HCT116 (cell line): Measurements from ENCODE around the gene RNF41. TPM values are rescaled to one million over a fixed set of nuclear protein-coding genes. Genes with fewer than 3 reads are reported as not detected.

Experiments used
- ATAC-seq: fragments of 200-7000 bp; cut with Tn5 transposase; 2 replicates; pipeline ENCODE4 v1.9.1; 2020; ENCODE audit warnings: mild to moderate bottlenecking, moderate library complexity
- BruUV-seq: library from RNA; stranded (reverse); fragments of 400-500 nt; replicated peaks from 2 replicates; lab custom pipeline; 2021; lab: Mats Ljungman, UMichigan
- CTCF ChIA-PET: fragments of 300-600 bp; sonication (Branson Sonifier 250); formaldehyde crosslinking; loops from one replicate; lab custom pipeline; 2021; ENCODE audit warnings: antibody characterized with exemption; lab: Charles Lee
- POLR2A ChIA-PET: fragments of 300-600, 350-600 bp; sonication (Branson Sonifier 250); formaldehyde crosslinking; loops from one replicate; lab custom pipeline; 2021; ENCODE audit warnings: antibody characterized with exemption; lab: Charles Lee
- RAD21 ChIA-PET, 2 experiments: fragments of 300-600 bp; sonication (Branson Sonifier 250); formaldehyde crosslinking; loops; one replicate each; lab custom pipeline; 2023; ENCODE audit warnings: low total read pairs in 2 of 2; ENCODE audit not compliant: uncharacterized antibody in 2 of 2, unreplicated experiment in 2 of 2, low non-redundant PET in 1 of 2; lab: Charles Lee
- DNase-seq: peaks from one replicate; pipeline ENCODE4 v3.0.0-alpha.2; 2010; ENCODE audit warnings: low read depth, low spot score
- H2AFZ ChIP-seq: fragments of 200-600 bp; shearing (Covaris generic), sonication (generic); 2 replicates; pipeline ENCODE4 v1.6.1; 2017; ENCODE audit warnings: low read depth, mixed run types, mixed read lengths, antibody characterized with exemption, low read length; ENCODE audit not compliant: poor library complexity, severe bottlenecking
- H3K27ac ChIP-seq: 2 replicates; pipeline ENCODE4 v1.5.1; 2012; ENCODE audit warnings: low read depth, low read length
- H3K27me3 ChIP-seq: fragments of 200-600 bp; sonication (generic); 2 replicates; pipeline ENCODE4 v1.6.1; 2016; ENCODE audit warnings: mixed run types, low read length, mixed read lengths; ENCODE audit not compliant: insufficient read depth
- H3K36me3 ChIP-seq, 2 experiments: fragments of 200-500 bp in 1 of 2; fragments of 200-600 bp in 1 of 2; sonication (Bioruptor generic) in 1 of 2; sonication (generic) in 1 of 2; 2 replicates each; pipeline versions ENCODE4 v1.5.1 to v1.6.1; 2014 to 2016; ENCODE audit warnings: low read length in 2 of 2, inconsistent platforms in 1 of 2, mixed read lengths in 1 of 2, mixed run types in 1 of 2; ENCODE audit not compliant: insufficient read depth in 2 of 2, control insufficient read depth in 1 of 2
- H3K4me1 ChIP-seq, 2 experiments: fragments of 200-600 bp in 1 of 2; sonication (generic) in 1 of 2; 2 replicates each; pipeline versions ENCODE4 v1.5.1 to v1.6.1; 2012 to 2017; ENCODE audit warnings: low read length in 2 of 2, inconsistent platforms in 1 of 2, mild to moderate bottlenecking in 1 of 2, mixed read lengths in 1 of 2, mixed run types in 1 of 2, moderate library complexity in 1 of 2; ENCODE audit not compliant: insufficient read depth in 2 of 2, control insufficient read depth in 1 of 2
- H3K4me2 ChIP-seq: fragments of 200-600 bp; sonication (generic); 2 replicates; pipeline ENCODE4 v1.6.1; 2017; ENCODE audit warnings: mixed run types, low read length, mixed read lengths
- H3K4me3 ChIP-seq, 2 experiments: fragments of 200-600 bp in 1 of 2; sonication (generic) in 1 of 2; replicated peaks in 1 of 2; 2 replicates each; pipeline ENCODE4 v1.5.1; 2011 to 2016; ENCODE audit warnings: low read length in 2 of 2, control low read depth in 1 of 2, low read depth in 1 of 2, mild to moderate bottlenecking in 1 of 2, mixed read lengths in 1 of 2, mixed run types in 1 of 2
- H3K79me2 ChIP-seq: fragments of 200-600 bp; sonication (generic); 2 replicates; pipeline ENCODE4 v1.6.1; 2017; ENCODE audit warnings: mild to moderate bottlenecking, mixed run types, low read length, moderate library complexity, mixed read lengths; ENCODE audit not compliant: insufficient read depth
- H3K9ac ChIP-seq: fragments of 200-600 bp; sonication (generic); 2 replicates; pipeline ENCODE4 v1.6.1; 2016; ENCODE audit warnings: low read length, mixed read lengths
- H3K9me2 ChIP-seq: fragments of 200-600 bp; sonication (generic), shearing (Covaris generic); 2 replicates; pipeline ENCODE4 v1.6.1; 2017; ENCODE audit warnings: mixed run types, mild to moderate bottlenecking, moderate library complexity; ENCODE audit not compliant: insufficient read depth
- H3K9me3 ChIP-seq, 2 experiments: fragments of 200-500 bp in 1 of 2; fragments of 200-600 bp in 1 of 2; sonication (Bioruptor generic) in 1 of 2; sonication (generic) in 1 of 2; 2 replicates each; pipeline ENCODE4 v1.6.1; 2014 to 2017; ENCODE audit warnings: low read length in 2 of 2, mixed read lengths in 2 of 2, inconsistent platforms in 1 of 2, low read depth in 1 of 2, mild to moderate bottlenecking in 1 of 2, mixed run types in 1 of 2, moderate library complexity in 1 of 2; ENCODE audit not compliant: control insufficient read depth in 1 of 2, insufficient read depth in 1 of 2
- H4K20me1 ChIP-seq: fragments of 200-600 bp; sonication (generic), shearing (Covaris generic); 2 replicates; pipeline ENCODE4 v1.6.1; 2017; ENCODE audit warnings: mixed run types, mild to moderate bottlenecking, moderate library complexity; ENCODE audit not compliant: insufficient read depth
- CBX3 ChIP-seq: IDR thresholded peaks from 2 replicates; pipeline ENCODE4 v1.6.1; 2012; ENCODE audit warnings: low read depth
- CEBPB ChIP-seq: IDR thresholded peaks from 2 replicates; pipeline ENCODE4 v1.6.1; 2012; ENCODE audit warnings: low read depth
- FOSL1 ChIP-seq: IDR thresholded peaks from 2 replicates; pipeline ENCODE4 v1.6.1; 2012; ENCODE audit warnings: low read depth
- JUND ChIP-seq: IDR thresholded peaks from 2 replicates; pipeline ENCODE4 v1.6.1; 2012
- SIN3A ChIP-seq: IDR thresholded peaks from 2 replicates; pipeline ENCODE4 v1.6.1; 2012; ENCODE audit warnings: low read depth
- intact Hi-C: fragments of 100-400 bp; cut with micrococcal nuclease; formaldehyde crosslinking; loops from 2 replicates; pipeline ENCODE4 v1.10.0; 2022
- total RNA-seq: library from RNA; stranded (reverse); gene quantifications from one replicate; pipeline ENCODE4 v1.2.1, GENCODE V29; 2021; ENCODE audit not compliant: unreplicated experiment
- TF ChIP-seq, protein P1 (sequence below), 3 experiments: fragments of 200-600 bp in 1 of 3; sonication (generic) in 1 of 3; IDR thresholded peaks in 2 of 3; conservative IDR thresholded peaks in 1 of 3; 2 replicates each; pipeline ENCODE4 v1.5.1; 2012 to 2017; ENCODE audit warnings: low read depth in 2 of 3, low read length in 2 of 3, antibody characterized with exemption in 1 of 3, borderline replicate concordance in 1 of 3, control low read depth in 1 of 3, mild to moderate bottlenecking in 1 of 3, mixed read lengths in 1 of 3, mixed run types in 1 of 3, moderate library complexity in 1 of 3; ENCODE audit not compliant: insufficient read depth in 1 of 3
- TF ChIP-seq, protein P2 (sequence below): IDR thresholded peaks from 2 replicates; pipeline ENCODE4 v1.6.1; 2012; ENCODE audit warnings: low read depth
- TF ChIP-seq, protein P3 (sequence below): IDR thresholded peaks from 2 replicates; pipeline ENCODE4 v1.6.1; 2011; ENCODE audit warnings: mild to moderate bottlenecking, low read length, moderate library complexity; ENCODE audit not compliant: insufficient replicate concordance; ENCODE audit errors: extremely low read depth

Gene RNF41
- total RNA-seq, 1 experiment from 2014 or later = 40.6 TPM

DNA sequence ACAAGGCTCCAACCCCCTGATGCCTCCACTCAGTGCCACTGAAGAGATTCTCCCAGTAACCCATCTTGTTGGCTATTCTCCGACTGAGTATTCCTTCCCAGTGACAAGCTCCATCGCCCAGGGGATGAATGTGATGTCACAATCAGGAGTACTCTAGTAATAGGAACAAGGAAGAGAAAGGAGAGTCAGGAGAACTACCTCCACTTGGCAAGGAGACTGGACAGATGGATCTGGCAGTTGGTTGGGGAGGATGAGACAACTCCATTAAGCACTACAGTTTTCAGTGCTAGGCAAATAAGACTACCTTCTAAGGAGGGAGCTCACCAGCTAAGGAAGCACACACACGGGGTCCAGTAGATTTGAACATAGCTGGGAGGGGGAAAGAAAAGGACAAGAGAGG, 5.3 kb downstream of the RNF41 start:
- TF ChIP-seq, protein P1, sequence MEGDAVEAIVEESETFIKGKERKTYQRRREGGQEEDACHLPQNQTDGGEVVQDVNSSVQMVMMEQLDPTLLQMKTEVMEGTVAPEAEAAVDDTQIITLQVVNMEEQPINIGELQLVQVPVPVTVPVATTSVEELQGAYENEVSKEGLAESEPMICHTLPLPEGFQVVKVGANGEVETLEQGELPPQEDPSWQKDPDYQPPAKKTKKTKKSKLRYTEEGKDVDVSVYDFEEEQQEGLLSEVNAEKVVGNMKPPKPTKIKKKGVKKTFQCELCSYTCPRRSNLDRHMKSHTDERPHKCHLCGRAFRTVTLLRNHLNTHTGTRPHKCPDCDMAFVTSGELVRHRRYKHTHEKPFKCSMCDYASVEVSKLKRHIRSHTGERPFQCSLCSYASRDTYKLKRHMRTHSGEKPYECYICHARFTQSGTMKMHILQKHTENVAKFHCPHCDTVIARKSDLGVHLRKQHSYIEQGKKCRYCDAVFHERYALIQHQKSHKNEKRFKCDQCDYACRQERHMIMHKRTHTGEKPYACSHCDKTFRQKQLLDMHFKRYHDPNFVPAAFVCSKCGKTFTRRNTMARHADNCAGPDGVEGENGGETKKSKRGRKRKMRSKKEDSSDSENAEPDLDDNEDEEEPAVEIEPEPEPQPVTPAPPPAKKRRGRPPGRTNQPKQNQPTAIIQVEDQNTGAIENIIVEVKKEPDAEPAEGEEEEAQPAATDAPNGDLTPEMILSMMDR (IDR thresholded peaks at IDR 0.05 in 2 of 3, conservative IDR thresholded peaks at IDR 0.05 in 1 of 3; ENCODE audit: borderline replicate concordance in 1 of 3, insufficient read depth in 1 of 3, low read depth in 2 of 3, low read length in 2 of 3) = no peak
- TF ChIP-seq, protein P2, sequence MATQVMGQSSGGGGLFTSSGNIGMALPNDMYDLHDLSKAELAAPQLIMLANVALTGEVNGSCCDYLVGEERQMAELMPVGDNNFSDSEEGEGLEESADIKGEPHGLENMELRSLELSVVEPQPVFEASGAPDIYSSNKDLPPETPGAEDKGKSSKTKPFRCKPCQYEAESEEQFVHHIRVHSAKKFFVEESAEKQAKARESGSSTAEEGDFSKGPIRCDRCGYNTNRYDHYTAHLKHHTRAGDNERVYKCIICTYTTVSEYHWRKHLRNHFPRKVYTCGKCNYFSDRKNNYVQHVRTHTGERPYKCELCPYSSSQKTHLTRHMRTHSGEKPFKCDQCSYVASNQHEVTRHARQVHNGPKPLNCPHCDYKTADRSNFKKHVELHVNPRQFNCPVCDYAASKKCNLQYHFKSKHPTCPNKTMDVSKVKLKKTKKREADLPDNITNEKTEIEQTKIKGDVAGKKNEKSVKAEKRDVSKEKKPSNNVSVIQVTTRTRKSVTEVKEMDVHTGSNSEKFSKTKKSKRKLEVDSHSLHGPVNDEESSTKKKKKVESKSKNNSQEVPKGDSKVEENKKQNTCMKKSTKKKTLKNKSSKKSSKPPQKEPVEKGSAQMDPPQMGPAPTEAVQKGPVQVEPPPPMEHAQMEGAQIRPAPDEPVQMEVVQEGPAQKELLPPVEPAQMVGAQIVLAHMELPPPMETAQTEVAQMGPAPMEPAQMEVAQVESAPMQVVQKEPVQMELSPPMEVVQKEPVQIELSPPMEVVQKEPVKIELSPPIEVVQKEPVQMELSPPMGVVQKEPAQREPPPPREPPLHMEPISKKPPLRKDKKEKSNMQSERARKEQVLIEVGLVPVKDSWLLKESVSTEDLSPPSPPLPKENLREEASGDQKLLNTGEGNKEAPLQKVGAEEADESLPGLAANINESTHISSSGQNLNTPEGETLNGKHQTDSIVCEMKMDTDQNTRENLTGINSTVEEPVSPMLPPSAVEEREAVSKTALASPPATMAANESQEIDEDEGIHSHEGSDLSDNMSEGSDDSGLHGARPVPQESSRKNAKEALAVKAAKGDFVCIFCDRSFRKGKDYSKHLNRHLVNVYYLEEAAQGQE = no peak
- TF ChIP-seq CBX3 = no peak
- no peak for TF ChIP-seq FOSL1
- no peak for TF ChIP-seq JUND
- no peak for TF ChIP-seq SIN3A
- TF ChIP-seq, protein P3, sequence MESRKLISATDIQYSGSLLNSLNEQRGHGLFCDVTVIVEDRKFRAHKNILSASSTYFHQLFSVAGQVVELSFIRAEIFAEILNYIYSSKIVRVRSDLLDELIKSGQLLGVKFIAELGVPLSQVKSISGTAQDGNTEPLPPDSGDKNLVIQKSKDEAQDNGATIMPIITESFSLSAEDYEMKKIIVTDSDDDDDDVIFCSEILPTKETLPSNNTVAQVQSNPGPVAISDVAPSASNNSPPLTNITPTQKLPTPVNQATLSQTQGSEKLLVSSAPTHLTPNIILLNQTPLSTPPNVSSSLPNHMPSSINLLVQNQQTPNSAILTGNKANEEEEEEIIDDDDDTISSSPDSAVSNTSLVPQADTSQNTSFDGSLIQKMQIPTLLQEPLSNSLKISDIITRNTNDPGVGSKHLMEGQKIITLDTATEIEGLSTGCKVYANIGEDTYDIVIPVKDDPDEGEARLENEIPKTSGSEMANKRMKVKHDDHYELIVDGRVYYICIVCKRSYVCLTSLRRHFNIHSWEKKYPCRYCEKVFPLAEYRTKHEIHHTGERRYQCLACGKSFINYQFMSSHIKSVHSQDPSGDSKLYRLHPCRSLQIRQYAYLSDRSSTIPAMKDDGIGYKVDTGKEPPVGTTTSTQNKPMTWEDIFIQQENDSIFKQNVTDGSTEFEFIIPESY = no peak
- no peak for TF ChIP-seq CEBPB
- peaks cover 23 to 24% of the 10 kb centered on the region in 2 experiments; a peak in 3 of 4 replicates for H3K36me3 ChIP-seq

More for the DNA sequence above, 5.3 kb downstream of the RNF41 start:
- POLR2A ChIA-PET = no interaction called here
- Histone ChIP-seq H3K4me1 (peaks cover 3 to 13% of the 10 kb centered on the region in 2 experiments; a peak in 3 of 4 replicates), H3K79me2 (peaks cover 11% of the 10 kb centered on the region), H3K4me3 (no peak overlapping the region), H3K27ac (no peak overlapping the region), H3K9ac (no peak overlapping the region), H3K27me3 (no peaks in the 10 kb centered on the region), H3K9me2 (no peaks in the 10 kb centered on the region), H3K9me3 (no peaks in the 10 kb centered on the region), H4K20me1 (no peaks in the 10 kb centered on the region), H3K4me2 (no peak overlapping the region), H2AFZ (no peak overlapping the region)
- CTCF ChIA-PET = interaction anchor here (1.1 kb wide), 1 partner anchor 9 kb away, joined by 4 read pairs; no protein-coding TSS in a partner anchor
- RAD21 ChIA-PET = no interaction called here
- intact Hi-C loops = no loop called here
- ATAC-seq (no peak), DNase-seq (no peak)
- BruUV-seq = no TSS peak
